Measurements from ENCODE around the gene KRTAP22-1. TPM values are rescaled to one million over a fixed set of nuclear protein-coding genes. Genes with fewer than 3 reads are reported as not detected.

Gene KRTAP22-1
- total and polyA plus RNA-seq, 12 donors = not detected

DNA sequence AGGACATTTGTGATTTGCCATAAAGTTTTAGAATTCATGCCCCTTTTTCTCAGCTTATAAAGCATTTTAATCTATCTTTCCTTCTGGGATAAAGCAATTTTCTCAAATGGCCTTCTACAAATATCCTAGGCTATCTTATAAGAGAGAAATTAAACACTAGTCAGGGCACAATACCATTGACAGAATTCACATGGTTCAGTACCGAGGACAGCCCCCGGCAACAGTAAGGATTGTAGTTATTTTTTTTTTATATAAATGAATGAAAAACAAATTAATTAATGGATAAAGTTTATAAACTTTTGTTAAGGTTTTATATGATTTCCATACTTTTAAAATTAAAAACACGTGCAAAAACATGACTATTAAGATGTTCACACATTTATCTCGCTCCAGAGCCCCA is 27.2 kb downstream of the KRTAP22-1 start:
- Histone ChIP-seq H3K36me3 (replicated peaks in 1 of 2) (no peaks in the 10 kb centered on the region), H3K4me1 (replicated peaks in 1 of 2) (no peaks in the 10 kb centered on the region), H3K9me3 (replicated peaks in 1 of 3) (no peaks in the 10 kb centered on the region), H3K4me3 (no peak overlapping the region), H3K27ac (no peak overlapping the region), H3K27me3 (no peaks in the 10 kb centered on the region)
- no peak for DNase-seq
- intact Hi-C loops (cut with DNase I) = no loop called here
- 68 to 85% (median 75%) methylated on average over 4 of the region's 4 CpGs for WGBS, 4 donors
- no peak for TF ChIP-seq POLR2A (IDR thresholded peaks at IDR 0.05)

DNA sequence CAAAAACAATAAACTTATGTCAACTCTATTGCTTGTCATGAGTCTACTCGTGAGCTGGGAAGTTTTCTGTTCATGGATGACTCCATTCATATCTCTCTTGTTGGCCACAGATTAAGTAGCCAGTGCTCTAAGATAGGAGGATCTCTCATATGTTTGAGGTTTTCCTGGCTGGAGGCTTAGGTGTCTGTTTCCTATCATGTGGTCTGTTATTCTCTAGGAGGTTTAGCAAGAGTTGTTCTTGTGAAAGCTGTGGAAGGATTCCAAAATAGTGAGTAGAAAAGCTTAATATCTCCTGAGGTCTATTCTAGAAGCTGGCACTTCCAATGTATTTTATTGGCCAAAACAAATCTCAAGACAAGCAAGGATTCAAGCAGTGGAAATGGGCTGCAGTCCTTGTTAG is 28.3 kb downstream of the KRTAP22-1 start:
- H3K27me3 ChIP-seq = no peaks in the 10 kb centered on the region
- H3K9me3 ChIP-seq (replicated peaks in 1 of 3) = no peaks in the 10 kb centered on the region
- 30 to 55% (median 48%) methylated on average over 1 of the region's 1 CpG for WGBS, 4 donors
- H3K27ac ChIP-seq = no peak overlapping the region
- DNase-seq = no peak
- TF ChIP-seq POLR2A (IDR thresholded peaks at IDR 0.05) = no peak
- no peak for TF ChIP-seq CTCF (IDR thresholded peaks at IDR 0.05)
- no peak overlapping the region for H3K4me3 ChIP-seq
- H3K4me1 ChIP-seq (replicated peaks in 1 of 2) = no peaks in the 10 kb centered on the region
- no peaks in the 10 kb centered on the region for H3K36me3 ChIP-seq (replicated peaks in 1 of 2)
- intact Hi-C loops (cut with DNase I) = no loop called here

DNA sequence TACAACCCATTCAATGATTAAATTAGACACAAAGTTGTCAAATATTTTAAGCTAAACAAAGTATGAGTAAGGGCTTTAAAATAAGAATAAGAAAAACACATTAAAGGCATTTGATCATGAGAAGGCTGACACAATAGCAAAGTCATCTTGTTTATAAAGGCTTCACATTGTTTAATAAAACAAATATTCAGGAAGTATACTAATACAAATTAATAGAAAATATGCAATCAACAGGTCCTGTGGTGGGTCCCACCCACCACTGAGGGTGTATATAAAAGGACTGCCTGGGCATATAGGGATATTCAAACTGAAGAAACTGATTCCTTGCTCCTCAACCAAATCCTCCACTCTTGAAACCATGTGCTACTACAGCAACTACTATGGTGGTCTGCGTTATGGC is 34.0 kb downstream of the KRTAP22-1 start, which contains the start of gene KRTAP20-2:
TSS of gene KRTAP20-2 (plus strand) at position 301 of the 400 bp plus-strand sequence. CDS start at position 359, 58 bp downstream.
- no peak for DNase-seq
- no peak within 1 kb of the TSS for H3K27ac ChIP-seq
- H3K4me1 ChIP-seq (replicated peaks in 1 of 2) = no peaks in the 10 kb centered on the region
- no peak within 1 kb of the TSS for H3K4me3 ChIP-seq
- no peak for TF ChIP-seq CTCF (IDR thresholded peaks at IDR 0.05)
- no peak for TF ChIP-seq POLR2A (IDR thresholded peaks at IDR 0.05)
- no peaks in the 10 kb centered on the region for H3K36me3 ChIP-seq (replicated peaks in 1 of 2)
- 75 to 88% (median 83%) methylated on average over 1 of the region's 1 CpG for WGBS, 4 donors
- H3K9me3 ChIP-seq (replicated peaks in 1 of 3) = no peaks in the 10 kb centered on the region
- intact Hi-C loops (cut with DNase I) = no loop called here
- no peaks in the 10 kb centered on the region for H3K27me3 ChIP-seq

- WGBS, 4 donors = 70 to 81% (median 79%) methylated on average over 3 of the region's 3 CpGs
- Histone ChIP-seq H3K4me1 (replicated peaks in 1 of 2) (no peaks in the 10 kb centered on the region), H3K27ac (no peak overlapping the region), H3K4me3 (no peak overlapping the region), H3K9me3 (replicated peaks in 1 of 3) (no peaks in the 10 kb centered on the region), H3K36me3 (replicated peaks in 1 of 2) (no peaks in the 10 kb centered on the region), H3K27me3 (no peaks in the 10 kb centered on the region)
- intact Hi-C loops (cut with DNase I) = no loop called here
- TF ChIP-seq POLR2A (IDR thresholded peaks at IDR 0.05) (no peak), CTCF (IDR thresholded peaks at IDR 0.05) (no peak)
- no peak for DNase-seq
Observed at GRCh38 chr21:30638686-30639085, 37.8 kb downstream of the KRTAP22-1 start.

GRCh38 chr21:30642564-30642963 is 41.7 kb downstream of the KRTAP22-1 start, which contains the start of gene KRTAP20-3:
Gene KRTAP20-3, plus strand, starts transcription at chr21:30642864.
- Histone ChIP-seq H3K27ac (no peak within 1 kb of the TSS), H3K9me3 (replicated peaks in 1 of 3) (no peaks in the 10 kb centered on the region), H3K27me3 (no peaks in the 10 kb centered on the region), H3K36me3 (replicated peaks in 1 of 2) (no peaks in the 10 kb centered on the region), H3K4me3 (no peak within 1 kb of the TSS), H3K4me1 (replicated peaks in 1 of 2) (no peaks in the 10 kb centered on the region)
- intact Hi-C loops (cut with DNase I) = no loop called here
- TF ChIP-seq CTCF (IDR thresholded peaks at IDR 0.05) (no peak), POLR2A (IDR thresholded peaks at IDR 0.05) (no peak)
- DNase-seq = no peak
- 69 to 81% (median 75%) methylated on average over 2 of the region's 2 CpGs for WGBS, 4 donors

All from adrenal gland (tissue), 12 donors.